ENCODE results near the gene RAD51B.

The RAD51B gene

DNA sequence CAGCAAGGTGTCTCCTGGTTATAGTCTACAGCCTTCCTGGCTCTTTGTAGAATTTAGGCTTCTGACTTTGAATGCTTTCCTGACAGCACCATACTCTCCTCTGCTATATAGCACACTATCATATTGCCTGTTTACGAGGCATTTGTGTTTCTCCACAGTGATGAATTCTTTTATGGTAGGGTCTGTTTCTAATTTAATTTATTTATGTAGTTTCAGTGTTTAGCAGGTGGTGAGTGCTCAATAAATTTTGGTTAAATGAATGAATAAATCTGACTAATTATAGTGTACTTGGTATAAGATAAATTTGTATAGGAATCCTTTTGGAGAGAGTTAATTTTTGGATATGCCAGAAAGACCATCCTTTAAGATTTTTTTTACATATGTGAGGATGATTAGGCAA, 115.3 kb downstream of the RAD51B start:
- TF ChIP-seq, protein P1, sequence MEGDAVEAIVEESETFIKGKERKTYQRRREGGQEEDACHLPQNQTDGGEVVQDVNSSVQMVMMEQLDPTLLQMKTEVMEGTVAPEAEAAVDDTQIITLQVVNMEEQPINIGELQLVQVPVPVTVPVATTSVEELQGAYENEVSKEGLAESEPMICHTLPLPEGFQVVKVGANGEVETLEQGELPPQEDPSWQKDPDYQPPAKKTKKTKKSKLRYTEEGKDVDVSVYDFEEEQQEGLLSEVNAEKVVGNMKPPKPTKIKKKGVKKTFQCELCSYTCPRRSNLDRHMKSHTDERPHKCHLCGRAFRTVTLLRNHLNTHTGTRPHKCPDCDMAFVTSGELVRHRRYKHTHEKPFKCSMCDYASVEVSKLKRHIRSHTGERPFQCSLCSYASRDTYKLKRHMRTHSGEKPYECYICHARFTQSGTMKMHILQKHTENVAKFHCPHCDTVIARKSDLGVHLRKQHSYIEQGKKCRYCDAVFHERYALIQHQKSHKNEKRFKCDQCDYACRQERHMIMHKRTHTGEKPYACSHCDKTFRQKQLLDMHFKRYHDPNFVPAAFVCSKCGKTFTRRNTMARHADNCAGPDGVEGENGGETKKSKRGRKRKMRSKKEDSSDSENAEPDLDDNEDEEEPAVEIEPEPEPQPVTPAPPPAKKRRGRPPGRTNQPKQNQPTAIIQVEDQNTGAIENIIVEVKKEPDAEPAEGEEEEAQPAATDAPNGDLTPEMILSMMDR (IDR thresholded peaks at IDR 0.05; ENCODE audit: borderline replicate concordance, insufficient read depth, low read depth, low read length), result no peak
- no peak overlapping the region for H3K4me3 ChIP-seq (ENCODE audit: low read depth, low read length)

DNA sequence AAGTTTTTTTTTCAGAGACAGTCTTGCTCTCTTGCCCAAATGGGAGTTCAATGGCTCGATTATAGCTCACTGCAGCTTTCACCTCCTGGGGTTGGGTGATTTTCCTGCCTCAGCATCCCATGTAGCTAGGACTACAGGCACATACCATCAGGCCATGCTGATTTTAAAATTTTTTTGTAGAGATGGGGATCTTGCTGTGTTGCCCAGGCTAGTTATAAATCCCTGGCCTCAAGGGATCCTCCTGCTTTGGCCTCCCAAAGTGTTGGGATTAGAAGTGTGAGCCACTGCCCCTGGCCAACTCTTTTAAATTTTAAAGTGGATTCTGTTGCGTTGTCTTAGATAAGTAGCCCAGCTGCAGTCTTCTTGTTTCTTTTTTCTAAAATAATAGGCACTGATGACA, 115.8 kb downstream of the RAD51B start:
- TF ChIP-seq, protein P1 (IDR thresholded peaks at IDR 0.05; ENCODE audit: borderline replicate concordance, insufficient read depth, low read depth, low read length), result no peak
- no peak overlapping the region for H3K4me3 ChIP-seq (ENCODE audit: low read depth, low read length)

DNA sequence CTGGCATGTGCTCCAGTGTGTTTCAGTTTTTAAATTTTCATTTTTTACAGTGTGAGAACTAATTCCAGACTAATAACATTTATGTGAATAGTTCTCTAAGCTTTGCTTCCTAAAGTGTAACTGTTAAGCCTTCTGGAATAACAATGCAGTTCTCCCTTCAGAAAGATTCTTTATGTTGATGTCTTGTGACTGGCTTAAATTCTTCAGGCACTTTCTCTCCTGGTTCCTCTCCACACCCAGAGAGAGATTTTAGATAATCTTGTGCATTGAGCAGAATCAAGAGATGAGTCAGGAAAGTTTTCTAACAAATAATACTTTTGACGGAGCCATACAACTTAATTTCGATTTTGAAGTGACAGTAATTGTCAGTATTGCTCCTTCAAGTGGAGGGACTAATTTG, 118.5 kb downstream of the RAD51B start:
- TF ChIP-seq, protein P1 (IDR thresholded peaks at IDR 0.05; ENCODE audit: borderline replicate concordance, insufficient read depth, low read depth, low read length), result no peak
- H3K4me3 ChIP-seq (ENCODE audit: low read depth, low read length), result no peak overlapping the region

DNA sequence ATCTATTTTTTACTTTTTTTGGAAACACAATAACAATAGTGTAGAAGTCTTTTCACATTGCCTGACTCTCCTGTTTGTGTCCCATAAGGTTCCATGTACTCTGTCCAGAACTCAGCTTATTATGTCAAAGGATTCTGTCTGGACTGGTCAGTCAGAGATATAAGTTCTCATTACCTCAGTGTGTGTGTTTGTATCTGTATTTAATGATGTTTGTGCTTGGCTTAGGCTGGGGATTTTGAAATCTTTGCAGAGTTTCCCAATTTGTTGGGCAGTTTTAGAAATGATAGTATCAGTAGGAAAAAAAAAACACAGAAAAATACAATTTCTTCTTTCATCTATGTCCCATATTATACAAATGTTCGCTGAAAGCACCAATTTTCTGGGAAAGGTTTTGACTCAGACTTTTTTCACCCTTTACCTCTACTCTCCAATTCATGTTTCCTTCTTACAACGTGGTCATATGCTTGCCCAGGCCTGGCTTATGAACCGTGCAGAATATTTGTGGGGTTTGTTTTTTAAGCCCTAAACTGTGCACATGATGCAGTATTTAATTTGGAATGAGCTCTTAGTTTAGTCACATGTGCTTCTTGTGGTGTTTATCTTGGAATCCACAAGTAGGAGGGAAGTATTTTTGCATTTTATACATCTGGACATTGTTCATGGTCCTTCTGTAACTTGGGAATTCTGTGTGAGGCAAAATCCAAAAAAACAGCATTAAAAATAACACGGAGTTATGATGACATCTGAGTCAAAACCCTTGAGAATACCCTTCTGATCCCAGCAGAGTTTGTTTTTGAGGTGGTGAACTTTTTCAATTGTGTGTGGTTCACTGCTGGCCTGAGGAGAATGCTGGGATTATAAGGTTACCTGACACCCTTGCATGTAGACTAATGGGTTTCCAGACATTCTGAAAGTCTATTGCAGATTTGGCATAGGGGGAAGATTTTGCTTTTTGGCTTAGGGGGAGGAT, 121.2 kb downstream of the RAD51B start:
- no peak overlapping the region for H3K4me3 ChIP-seq (ENCODE audit: low read depth, low read length)
- TF ChIP-seq, protein P1 (IDR thresholded peaks at IDR 0.05; ENCODE audit: borderline replicate concordance, insufficient read depth, low read depth, low read length), result no peak

DNA sequence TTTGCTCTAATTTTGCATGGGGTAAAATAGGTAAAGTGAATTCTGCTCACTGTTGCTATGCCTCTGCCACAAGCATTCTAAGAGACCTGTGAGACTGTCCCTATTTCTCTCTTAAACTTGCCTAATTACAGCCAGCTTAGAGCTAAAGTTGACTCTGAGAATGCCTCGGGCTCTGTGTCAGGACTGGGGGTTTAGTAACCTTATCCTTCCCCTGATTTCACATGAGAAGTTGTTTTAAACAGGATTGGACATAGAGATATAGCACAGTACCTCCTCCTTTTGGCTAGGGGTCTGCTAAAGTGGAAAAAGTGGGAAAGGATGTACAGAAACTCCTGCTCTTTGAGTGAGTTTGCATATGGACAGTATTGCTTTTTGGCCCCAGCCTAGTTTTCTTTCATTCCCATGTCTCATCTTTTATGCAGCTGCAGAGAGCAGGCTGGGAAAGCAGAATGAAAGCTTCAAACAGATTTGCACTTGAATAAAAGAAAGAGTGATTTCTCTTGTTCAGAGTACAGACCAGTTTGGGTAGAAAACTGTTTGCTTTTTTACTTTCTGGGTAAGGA, 122.0 kb downstream of the RAD51B start:
- TF ChIP-seq, protein P1 (IDR thresholded peaks at IDR 0.05; ENCODE audit: borderline replicate concordance, insufficient read depth, low read depth, low read length), result no peak
- no peak overlapping the region for H3K4me3 ChIP-seq (ENCODE audit: low read depth, low read length)

DNA sequence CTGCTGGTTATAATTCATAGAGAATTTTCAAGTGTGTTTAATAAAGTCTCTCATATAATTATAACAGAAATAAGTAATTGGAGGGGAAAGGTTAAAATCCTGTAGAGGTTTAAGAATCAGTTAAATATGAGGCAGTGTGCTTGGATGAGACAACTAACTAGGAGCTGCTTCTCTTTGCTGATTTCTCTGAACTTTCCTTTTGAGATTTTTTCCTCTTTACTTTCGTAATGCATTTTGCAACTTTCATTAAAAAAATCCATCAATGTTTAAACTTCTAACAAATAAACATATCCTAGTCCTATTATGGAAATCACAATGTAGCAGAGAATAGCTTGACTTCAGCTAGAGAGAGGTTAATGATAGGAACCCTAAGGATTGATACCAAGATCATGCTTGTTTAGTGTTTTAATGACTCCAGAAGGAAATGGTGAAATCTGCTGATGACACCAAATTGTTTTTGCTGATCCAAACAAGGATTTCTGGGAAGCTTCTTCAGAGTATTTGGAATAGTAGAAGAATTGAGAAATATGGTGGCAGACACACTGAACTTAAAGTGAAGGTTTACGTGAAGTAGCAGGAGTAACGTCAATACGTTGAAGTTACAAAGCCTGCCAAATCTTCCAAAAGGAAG, 122.6 kb downstream of the RAD51B start:
- TF ChIP-seq, protein P1 (IDR thresholded peaks at IDR 0.05; ENCODE audit: borderline replicate concordance, insufficient read depth, low read depth, low read length), result no peak
- no peak overlapping the region for H3K4me3 ChIP-seq (ENCODE audit: low read depth, low read length)
